Activated CD4-positive, CD25-positive, alpha-beta regulatory T cell treated with anti-CD3 and anti-CD28 coated beads, Interleukin-2, amount 50 U/mL, for 24 hours (primary cell): ENCODE results near the gene KCNK17.

Experiments
- ATAC-seq, 2 donors: fragments of 150-1000 bp; cut with Tn5 transposase; one replicate each; pipeline ENCODE4 v1.10.0; 2021; ENCODE audit warnings: mild to moderate bottlenecking in 1 of 2, moderate library complexity in 1 of 2

KCNK17 gene

GRCh38 chr6:39314273-39314795 is at the start of gene KCNK17:
TSS of gene KCNK17 (minus strand) at chr6:39314419. CDS start at chr6:39314320, 99 bp downstream.
- ATAC-seq, result no peak

- ATAC-seq, result no peak
Measured at GRCh38 chr6:39363280-39363679, 49.1 kb upstream of the KCNK17 start.

- ATAC-seq, result no peak
Measured at GRCh38 chr6:39362487-39362865, 48.3 kb upstream of the KCNK17 start.

GRCh38 chr6:39361657-39362486 is 47.7 kb upstream of the KCNK17 start:
- peak in 1 of 2 donors; percentile 51 for ATAC-seq

- no peak for ATAC-seq
Measured at GRCh38 chr6:39360378-39360777, 46.2 kb upstream of the KCNK17 start.

- ATAC-seq, result no peak
Measured at GRCh38 chr6:39357998-39358686, 43.9 kb upstream of the KCNK17 start.

- no peak for ATAC-seq
Measured at GRCh38 chr6:39353698-39354315, 39.6 kb upstream of the KCNK17 start.

- no peak for ATAC-seq
Measured at GRCh38 chr6:39350723-39351505, 36.7 kb upstream of the KCNK17 start.

GRCh38 chr6:39348740-39349139 is 34.5 kb upstream of the KCNK17 start:
- no peak for ATAC-seq

GRCh38 chr6:39347906-39348585 is 33.8 kb upstream of the KCNK17 start:
- peak in 1 of 2 donors; percentile 36 for ATAC-seq

GRCh38 chr6:39347206-39347605 is 33.0 kb upstream of the KCNK17 start:
- no peak for ATAC-seq

GRCh38 chr6:39344821-39345280 is 30.6 kb upstream of the KCNK17 start:
- no peak for ATAC-seq

- no peak for ATAC-seq
Measured at GRCh38 chr6:39343396-39343870, 29.2 kb upstream of the KCNK17 start.

GRCh38 chr6:39342692-39343395 is 28.6 kb upstream of the KCNK17 start:
- ATAC-seq, result no peak

- ATAC-seq, result no peak
Measured at GRCh38 chr6:39341937-39342336, 27.7 kb upstream of the KCNK17 start.

- no peak for ATAC-seq
Measured at GRCh38 chr6:39341352-39341751, 27.1 kb upstream of the KCNK17 start.

- no peak for ATAC-seq
Measured at GRCh38 chr6:39339868-39340550, 25.8 kb upstream of the KCNK17 start.

GRCh38 chr6:39339096-39339867 is 25.1 kb upstream of the KCNK17 start:
- no peak for ATAC-seq

- no peak for ATAC-seq
Measured at GRCh38 chr6:39338397-39338796, 24.2 kb upstream of the KCNK17 start.
